GM06990 (cell line): ENCODE data around the gene COQ7.

ENCODE experiments used
- DNase-seq: peaks from one replicate; pipeline ENCODE4 v3.0.0-alpha.2; 2011; ENCODE audit not compliant: insufficient read length; ENCODE audit errors: extremely low read depth
- H3K27me3 ChIP-seq: replicated peaks from 2 replicates; pipeline ENCODE4 v1.6.0; 2011; ENCODE audit warnings: low read length; ENCODE audit not compliant: control insufficient read depth, insufficient read depth
- H3K36me3 ChIP-seq: 2 replicates; pipeline ENCODE4 v1.5.1; 2011; ENCODE audit warnings: low read length; ENCODE audit not compliant: control insufficient read depth, insufficient read depth
- H3K4me3 ChIP-seq: replicated peaks from 2 replicates; pipeline ENCODE4 v1.5.1; 2011; ENCODE audit warnings: low read depth, mild to moderate bottlenecking, control low read depth, low read length
- CTCF ChIP-seq: IDR thresholded peaks from 2 replicates; pipeline ENCODE4 v1.5.1; 2011; ENCODE audit warnings: low read length, control low read depth, mild to moderate bottlenecking, inconsistent platforms; ENCODE audit not compliant: insufficient read depth, poor library complexity, severe bottlenecking

Gene COQ7

GRCh38 chr16:19116711-19117449 lies 49.5 kb downstream of the COQ7 start:
- TF ChIP-seq CTCF: no peak
- no peak overlapping the region for H3K4me3 ChIP-seq
- no peak for DNase-seq
- no peaks in the 10 kb centered on the region; the same call in 1 of the 2 replicates for H3K27me3 ChIP-seq
- no peaks in the 10 kb centered on the region for H3K36me3 ChIP-seq

DNA sequence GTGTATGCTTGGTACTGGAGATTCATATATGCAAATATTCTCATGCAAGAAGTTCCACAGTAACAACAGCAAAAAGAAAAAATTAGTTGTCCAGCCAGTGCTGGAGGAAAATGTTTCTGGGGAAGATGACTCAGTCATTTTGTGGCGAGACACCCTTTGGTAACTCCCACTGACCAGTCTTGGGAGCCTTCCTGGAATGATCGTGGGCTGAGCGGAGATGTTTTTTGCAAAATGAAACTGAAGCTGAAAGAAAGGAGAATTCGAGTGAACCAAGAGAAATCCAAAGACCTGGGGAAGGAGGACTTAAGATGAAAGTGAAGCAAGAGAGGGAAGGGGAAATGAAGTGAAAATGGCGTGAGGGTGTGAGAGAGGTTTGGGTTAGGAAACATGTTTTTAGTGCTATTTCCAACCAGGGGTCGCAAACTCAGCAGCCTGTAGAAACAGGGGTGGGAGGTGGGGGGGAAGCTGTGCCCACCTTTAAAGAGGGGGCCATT lies 51.6 kb downstream of the COQ7 start:
- DNase-seq: peak; percentile 31
- Histone ChIP-seq H3K4me3 (peak overlapping the region; percentile 41), H3K27me3 (no peaks in the 10 kb centered on the region), H3K36me3 (no peaks in the 10 kb centered on the region)
- TF ChIP-seq CTCF: no peak

GRCh38 chr16:19119564-19119963 lies 52.1 kb downstream of the COQ7 start:
- H3K4me3 ChIP-seq: peak overlapping the region; percentile 41; the same call in 1 of the 2 replicates
- DNase-seq: peak; percentile 51
- no peaks in the 10 kb centered on the region for H3K27me3 ChIP-seq
- no peaks in the 10 kb centered on the region for H3K36me3 ChIP-seq
- TF ChIP-seq CTCF: no peak

GRCh38 chr16:19123535-19124178 lies 56.2 kb downstream of the COQ7 start:
- no peaks in the 10 kb centered on the region for H3K27me3 ChIP-seq
- no peaks in the 10 kb centered on the region for H3K36me3 ChIP-seq
- DNase-seq: no peak
- no peak for TF ChIP-seq CTCF
- H3K4me3 ChIP-seq: no peak overlapping the region

- no peaks in the 10 kb centered on the region for H3K27me3 ChIP-seq
- no peak for TF ChIP-seq CTCF
- H3K36me3 ChIP-seq: no peaks in the 10 kb centered on the region
- no peak overlapping the region for H3K4me3 ChIP-seq
- DNase-seq: no peak
These were observed 58.9 kb downstream of the COQ7 start for GRCh38 chr16:19126300-19126699.

DNA sequence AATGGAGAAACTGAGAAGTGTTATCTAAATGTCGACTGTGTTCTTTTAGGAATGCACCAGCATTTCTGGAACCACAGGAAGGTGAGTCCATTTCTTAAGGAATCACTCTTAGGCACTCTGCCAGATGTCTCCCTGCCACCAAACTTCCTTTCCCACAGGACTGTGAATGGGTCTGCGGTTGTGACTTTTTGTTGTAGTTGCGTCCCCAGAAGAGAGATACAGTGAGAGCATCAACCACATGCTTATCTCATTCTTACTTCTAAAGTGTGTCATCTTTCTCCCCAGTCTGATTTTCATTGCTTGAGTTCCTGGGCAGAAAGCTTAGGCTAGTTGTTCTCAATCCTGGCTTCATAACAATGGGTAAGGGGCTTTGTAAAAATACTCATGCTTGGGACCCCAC lies 59.8 kb downstream of the COQ7 start:
- H3K36me3 ChIP-seq: no peaks in the 10 kb centered on the region
- no peak overlapping the region for H3K4me3 ChIP-seq
- peak; percentile 57 for DNase-seq
- TF ChIP-seq CTCF: no peak
- no peaks in the 10 kb centered on the region for H3K27me3 ChIP-seq
